Skin of body (tissue), 2 donors: ENCODE results near the gene ENGASE. TPM values are rescaled to one million over a fixed set of nuclear protein-coding genes. Genes with fewer than 3 reads are reported as not detected.

Experiments
- DNase-seq: peaks from one replicate; lab custom pipeline; 2025; lab: John Stamatoyannopoulos, UW
- total RNA-seq: library from RNA; depleted of rRNA; stranded (reverse); fragments of >200 nt; gene quantifications from one replicate; pipeline ENCODE4 v1.2.3, GENCODE V29; 2014

The ENGASE gene
- total RNA-seq, 1 donor from 2014 or later: 24.7 TPM

- DNase-seq: no peak
Measured at GRCh38 chr17:79091226-79091670, 16.6 kb downstream of the ENGASE start.

GRCh38 chr17:79092567-79092966 is 17.9 kb downstream of the ENGASE start:
- DNase-seq: no peak

DNA sequence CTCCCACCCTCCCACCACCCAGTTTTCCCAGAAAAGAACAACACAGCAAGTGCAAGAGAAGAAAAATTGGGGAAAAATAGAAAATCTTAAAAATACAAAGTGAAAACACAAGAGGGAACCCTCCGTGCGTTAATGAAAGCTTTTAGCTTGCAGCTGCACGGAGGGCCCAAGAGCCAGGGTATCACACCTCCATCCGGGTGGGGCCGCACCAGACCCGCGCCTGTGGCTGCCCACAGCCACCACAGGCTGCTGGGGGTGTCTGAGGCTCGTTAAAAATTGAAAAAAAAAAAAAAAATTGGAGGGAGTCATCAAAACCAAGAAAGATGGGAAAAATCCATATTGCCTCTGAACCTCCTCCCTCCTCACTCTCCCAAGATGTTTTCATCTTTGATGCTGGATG is 18.6 kb downstream of the ENGASE start:
- no peak for DNase-seq

GRCh38 chr17:79094261-79094660 is 19.6 kb downstream of the ENGASE start:
- no peak for DNase-seq

- DNase-seq: no peak
Measured at GRCh38 chr17:79095345-79096055, 20.9 kb downstream of the ENGASE start.

DNA sequence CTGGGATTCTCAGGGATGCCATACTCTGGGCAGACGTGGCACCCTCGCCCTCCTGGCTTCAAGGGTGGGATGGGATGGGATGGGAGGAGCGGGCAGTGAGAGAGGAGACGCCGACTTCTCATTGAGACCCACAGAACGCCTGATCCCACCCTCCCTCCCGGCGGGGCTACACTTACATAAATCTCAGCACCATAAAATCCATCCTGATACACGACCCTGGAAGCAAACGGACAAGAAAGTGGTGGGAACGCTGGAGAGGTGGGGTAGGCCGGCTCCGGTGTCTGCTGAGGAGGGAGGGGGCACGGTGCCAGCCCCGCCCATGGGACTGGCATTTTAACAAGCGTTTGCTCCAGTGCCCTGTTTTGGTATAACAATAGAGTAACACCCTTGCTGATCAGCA is 21.9 kb downstream of the ENGASE start:
- DNase-seq: no peak

DNA sequence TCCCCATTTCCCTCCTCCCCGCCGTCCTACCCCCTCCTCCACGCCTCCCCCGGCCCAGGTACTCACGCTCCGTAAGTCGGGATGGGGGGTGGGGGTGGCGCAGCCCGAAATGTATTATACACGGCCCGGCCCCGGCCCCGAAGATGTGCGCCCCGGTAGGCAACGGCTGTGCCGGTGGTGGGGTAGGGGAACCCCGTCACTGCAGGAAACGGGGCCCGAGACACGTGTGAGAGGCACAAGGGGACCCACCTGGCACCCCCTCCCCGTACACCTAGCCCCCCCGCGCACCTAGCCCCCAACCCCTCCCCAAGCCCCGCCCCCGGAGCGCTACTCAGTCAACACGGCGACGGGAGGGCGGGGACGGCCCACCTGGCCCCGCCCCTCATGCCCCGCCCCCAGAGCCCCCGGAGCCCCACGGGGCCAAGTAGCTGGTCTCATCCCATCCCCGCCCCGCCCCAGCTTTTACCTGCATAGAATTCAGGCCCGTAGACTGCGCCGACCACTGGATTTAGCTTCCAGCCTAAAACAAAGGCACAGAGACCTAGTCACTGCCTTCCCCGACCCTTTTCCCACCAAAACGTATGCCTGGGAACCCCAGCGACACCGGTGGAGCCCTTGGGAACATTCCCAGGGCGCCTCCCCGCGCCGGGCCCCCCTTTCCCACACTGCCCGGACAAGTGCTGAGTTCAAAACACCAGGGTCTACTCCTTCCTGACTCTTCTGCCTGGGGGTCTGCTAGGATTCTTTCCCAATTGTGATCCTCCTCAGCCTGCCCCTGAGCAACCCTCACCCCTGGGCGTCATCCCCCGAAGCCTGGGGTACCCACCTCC is 22.8 kb downstream of the ENGASE start:
- no peak for DNase-seq

DNA sequence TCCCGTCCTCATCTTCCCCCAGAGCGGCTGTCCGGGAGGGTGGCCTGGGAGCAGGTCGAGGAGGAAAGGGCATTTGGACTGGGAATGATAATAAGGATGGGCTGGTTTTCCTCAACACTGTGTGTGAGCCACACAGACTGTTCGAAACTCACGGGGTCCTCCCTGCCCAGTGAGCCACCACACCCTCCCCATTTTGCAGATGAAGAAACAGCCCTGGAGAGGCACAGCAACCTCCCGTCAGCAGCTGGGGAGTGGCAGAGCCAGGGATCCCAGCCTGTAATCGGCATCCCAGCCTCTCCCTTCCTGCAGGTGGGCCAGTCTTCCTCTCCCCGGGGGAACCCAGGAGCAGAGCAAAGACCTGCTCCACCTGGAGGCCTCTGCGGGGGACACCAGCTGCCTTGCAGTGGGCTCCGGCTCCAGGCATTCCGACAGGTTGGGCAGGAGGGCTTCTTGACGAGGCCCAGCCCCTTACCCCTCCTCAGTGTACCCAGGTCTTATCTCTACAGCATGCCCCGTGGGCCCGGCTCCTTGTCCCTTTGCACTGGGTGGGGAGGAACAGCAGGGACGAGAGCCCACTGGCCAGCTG is 23.8 kb downstream of the ENGASE start:
- no peak for DNase-seq

DNA sequence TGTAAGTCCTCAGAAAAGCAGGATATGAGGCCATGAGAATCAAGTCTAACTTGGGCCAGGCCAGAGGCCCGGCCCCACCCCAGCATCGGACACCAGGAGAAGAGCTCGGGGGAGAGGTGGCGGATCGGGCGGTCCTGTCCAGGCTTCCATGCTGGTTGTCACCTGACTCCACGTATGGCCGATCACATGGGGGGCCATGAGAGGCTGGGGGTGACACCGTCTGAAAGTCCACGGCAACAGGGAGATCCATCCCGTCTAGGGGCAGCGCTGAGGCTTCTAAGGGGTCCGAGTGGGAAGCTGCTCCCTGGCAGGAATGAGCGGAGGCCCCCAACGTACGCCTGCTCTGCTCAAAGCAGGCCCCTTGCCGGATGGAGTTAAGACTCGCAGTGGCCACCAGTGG is 25.8 kb downstream of the ENGASE start:
- DNase-seq: no peak

DNA sequence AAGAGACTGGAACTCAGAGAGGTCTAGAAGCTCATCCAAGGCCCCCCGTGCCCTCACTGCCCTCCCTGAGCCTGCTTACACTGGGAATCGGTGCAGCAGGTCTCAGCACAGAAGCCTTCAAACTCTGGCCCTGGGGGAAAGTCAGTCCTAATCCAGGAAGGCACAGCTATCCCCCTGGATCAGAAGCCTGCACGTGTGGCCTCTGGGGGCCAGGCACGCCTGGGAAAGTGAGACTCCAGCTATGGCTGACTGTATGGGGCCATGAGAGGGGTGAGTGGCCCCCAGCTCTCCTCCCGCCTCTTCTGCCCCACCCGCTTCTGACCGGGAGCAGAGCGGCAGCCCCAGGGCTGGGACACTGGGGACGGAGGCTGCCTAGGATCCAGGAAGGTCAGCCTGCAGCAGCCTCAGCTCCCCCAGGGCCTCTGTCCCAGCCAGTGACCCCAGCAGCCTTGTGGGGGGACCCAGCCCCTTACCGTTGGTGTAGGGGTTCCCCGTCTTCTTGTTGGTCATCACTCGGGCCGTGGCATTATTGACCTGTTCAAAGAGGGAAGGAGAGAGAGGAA is 26.6 kb downstream of the ENGASE start:
- DNase-seq: no peak

GRCh38 chr17:79102214-79102613 is 27.6 kb downstream of the ENGASE start:
- DNase-seq: no peak

GRCh38 chr17:79104898-79105600 is 30.4 kb downstream of the ENGASE start:
- DNase-seq: no peak

GRCh38 chr17:79105937-79106336 is 31.3 kb downstream of the ENGASE start:
- DNase-seq: no peak

- DNase-seq: no peak
Measured at GRCh38 chr17:79106958-79107357, 32.3 kb downstream of the ENGASE start.

- DNase-seq: no peak
Measured at GRCh38 chr17:79107499-79108231, 33.0 kb downstream of the ENGASE start.

GRCh38 chr17:79108232-79108850 is 33.7 kb downstream of the ENGASE start:
- no peak for DNase-seq

- DNase-seq: no peak
Measured at GRCh38 chr17:79108870-79109269, 34.2 kb downstream of the ENGASE start.

GRCh38 chr17:79109584-79109983 is 35.0 kb downstream of the ENGASE start:
- no peak for DNase-seq

DNA sequence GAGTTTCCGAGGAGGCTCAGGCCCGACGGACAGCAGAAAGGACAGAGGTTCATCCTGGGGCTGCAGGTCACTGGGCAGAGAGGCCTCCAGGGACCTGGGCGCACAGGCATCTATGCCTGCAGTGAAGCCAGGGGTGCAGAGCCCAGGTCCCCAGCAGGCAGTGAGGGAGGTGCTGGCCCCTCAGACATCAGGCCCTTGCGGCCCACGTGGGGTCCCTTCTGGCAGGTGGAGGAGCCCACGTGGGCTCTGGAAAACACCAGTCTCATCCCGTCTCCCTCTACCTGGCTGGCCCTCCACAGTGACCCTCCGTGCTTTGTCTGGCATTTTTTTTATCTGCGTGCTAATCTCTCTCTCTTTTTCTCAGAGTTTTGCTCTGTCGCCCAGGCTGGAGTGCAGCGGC is 36.5 kb downstream of the ENGASE start:
- no peak for DNase-seq

- no peak for DNase-seq
Measured at GRCh38 chr17:79112471-79112870, 37.8 kb downstream of the ENGASE start.
